GM18870 (cell line): Measurements from ENCODE around the gene VOPP1.
"Not testable (repeated sequence)": the region's sequence is repeated elsewhere in the genome, so short reads cannot be mapped to it uniquely, and the experiment has no call there.

Experiments
- ATAC-seq: cut with Tn5 transposase; IDR thresholded peaks from one replicate; pipeline ENCODE4 v1.9.1; 2021; ENCODE audit warnings: moderate library complexity; ENCODE audit not compliant: unreplicated experiment

Gene VOPP1, protein sequence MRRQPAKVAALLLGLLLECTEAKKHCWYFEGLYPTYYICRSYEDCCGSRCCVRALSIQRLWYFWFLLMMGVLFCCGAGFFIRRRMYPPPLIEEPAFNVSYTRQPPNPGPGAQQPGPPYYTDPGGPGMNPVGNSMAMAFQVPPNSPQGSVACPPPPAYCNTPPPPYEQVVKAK

DNA sequence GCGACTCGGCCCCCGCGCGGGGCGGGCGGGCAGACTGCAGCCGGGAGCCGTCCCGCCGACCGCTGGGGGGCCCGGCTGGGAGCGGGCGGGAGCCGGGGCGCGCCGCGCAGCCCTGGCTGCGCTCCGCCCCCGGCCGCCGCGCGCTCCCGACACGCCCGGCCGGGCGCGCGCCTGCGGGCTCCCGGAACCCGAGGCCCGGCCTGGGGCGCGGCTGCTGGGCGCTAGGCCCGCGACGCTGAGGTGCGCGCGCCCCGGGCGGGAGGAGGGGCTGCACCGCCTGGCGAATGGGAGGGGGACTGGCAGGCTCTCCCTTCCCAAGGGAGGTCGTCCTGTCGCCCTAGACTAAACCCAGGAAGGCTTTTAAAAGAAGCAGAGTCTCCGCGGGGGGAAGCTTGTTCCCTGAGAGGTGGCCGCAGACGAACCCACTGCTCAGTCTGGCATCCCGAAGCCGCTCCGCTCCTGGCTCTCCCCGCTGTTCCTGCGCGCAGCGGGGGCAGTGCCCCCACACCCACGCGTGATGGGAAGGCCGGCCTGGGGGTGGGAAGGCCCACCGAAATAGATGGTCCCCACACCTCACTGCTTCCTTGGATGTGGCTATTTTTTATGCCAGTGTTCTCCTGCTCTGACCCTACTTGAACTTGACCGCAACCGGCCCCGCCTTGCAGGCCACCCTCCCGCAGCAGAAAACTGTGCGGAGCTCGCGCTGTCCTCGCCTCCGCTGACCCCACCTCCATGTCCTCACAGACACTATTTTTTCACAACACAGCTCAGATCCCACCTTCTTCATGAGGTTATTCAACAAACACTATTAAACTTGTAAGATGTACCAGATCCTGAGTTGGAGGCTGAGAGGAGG, at the start of gene VOPP1:
VOPP1 (minus strand) TSS at position 125 of the 856 bp plus-strand sequence. CDS start 178 bp downstream, outside the sequence.
- ATAC-seq: no peak

DNA sequence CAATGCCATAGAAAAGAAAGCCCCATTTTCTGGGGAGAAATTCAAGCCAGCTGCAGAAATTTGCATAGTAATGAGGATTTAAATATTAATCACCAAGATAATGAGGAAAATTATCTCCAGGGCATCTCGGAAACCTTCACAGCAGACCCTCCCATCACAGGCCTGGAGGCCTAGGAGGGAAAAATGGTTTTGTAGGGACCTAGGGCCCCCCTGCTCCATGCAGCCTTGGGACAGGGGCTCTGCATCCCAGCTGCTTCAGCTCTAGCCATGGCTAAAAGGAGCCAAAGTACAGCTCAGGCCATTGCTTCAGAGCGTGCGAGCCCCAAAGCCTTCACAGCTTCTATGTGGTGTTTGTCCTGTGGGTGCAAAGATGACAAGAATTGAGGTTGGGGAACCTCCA, 46.6 kb upstream of the VOPP1 start:
- no peak for ATAC-seq

DNA sequence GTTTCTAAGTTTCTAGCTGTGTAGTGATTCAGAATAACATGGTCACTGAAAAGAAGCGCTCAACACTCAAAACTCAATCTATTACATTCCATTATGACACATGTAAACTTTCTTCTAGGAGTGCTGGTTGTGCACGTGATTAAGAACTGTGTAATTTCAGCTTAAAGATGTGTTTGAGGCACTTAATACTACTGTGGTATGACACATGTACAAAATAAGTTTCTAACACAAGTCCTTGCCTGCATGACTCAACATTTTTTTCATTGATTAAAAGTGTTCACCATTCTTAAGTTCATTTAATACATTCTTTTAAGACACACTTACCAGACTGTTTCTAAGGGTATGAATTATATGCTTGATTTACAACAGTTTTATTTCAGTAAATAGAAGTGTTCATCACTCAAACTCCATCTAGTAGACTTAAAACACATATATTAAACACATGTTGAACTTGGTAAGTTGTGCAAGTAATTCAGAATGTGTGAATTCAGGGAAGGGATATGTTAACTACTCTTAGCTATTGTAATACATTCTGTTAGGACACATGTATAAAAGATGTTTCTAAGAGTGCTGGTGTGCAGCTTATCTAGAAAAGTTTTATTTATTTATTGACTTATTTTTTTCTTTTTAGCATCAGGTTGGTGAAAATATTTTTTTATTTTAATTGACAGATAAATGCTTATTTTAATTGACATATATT, 42.2 kb upstream of the VOPP1 start:
- not testable (repeated sequence) for ATAC-seq

DNA sequence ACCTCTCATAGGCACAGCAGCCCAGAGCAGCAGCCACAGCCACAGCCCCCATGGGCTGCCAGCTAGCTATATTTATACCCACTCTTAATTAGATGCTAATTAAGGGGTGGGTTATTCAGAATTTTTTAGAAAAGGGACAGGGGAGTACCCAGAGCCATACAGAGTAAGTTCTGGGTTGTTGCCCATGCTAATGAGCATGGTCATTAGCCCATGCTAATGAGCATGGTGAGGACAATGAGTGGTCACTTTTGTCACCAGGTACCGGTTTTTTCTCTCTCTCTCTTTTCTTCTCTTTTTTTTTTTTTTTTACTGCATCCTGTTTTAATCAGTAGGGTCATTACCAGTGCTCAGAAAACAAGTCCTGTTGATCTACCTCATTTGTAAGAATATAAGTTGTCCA, 37.4 kb upstream of the VOPP1 start:
- ATAC-seq: not testable (repeated sequence)

DNA sequence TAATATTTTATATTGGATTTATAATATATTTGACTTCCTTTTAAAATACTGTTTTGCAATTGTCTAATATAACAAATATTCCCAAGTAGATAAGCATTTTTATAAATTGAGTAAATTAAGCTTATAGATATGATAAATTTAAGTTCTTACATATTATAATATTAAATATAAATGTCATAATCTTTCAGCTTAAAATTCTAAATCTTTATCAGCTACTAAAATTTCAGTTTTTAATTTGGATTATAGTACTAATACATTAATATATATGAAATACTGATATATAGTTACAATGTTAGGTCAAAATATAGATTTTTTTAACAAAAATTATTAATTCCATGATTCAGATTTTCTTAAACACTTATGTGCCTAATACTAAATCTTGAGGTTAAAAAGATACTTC, 33.4 kb upstream of the VOPP1 start:
- ATAC-seq: not testable (repeated sequence)

DNA sequence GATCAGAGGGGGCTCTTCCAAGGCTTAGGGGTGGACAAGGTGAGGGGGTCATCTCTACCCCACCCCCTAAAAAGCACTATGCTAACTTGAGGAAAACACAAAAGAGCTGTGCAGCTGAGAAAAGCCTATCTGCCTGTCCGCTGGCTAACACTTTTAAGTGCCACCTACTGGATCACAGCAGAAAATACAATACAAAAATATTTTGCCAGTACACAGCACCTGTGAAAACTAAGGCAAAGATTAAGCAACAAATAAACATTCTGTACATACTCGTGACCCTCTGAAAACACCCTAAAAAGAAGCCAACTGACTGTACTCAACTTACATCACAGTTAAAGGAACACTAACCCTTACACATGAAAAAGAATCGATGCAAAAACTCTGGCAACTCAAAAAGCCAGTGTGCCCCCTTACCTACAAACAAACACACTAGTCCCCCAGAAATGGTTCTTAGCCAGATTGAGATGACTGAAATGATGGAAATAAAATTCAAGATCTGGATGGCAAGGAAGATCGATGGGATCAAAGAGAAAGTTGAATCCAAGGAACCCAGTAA, 25.7 kb upstream of the VOPP1 start:
- peak; percentile 66 for ATAC-seq

DNA sequence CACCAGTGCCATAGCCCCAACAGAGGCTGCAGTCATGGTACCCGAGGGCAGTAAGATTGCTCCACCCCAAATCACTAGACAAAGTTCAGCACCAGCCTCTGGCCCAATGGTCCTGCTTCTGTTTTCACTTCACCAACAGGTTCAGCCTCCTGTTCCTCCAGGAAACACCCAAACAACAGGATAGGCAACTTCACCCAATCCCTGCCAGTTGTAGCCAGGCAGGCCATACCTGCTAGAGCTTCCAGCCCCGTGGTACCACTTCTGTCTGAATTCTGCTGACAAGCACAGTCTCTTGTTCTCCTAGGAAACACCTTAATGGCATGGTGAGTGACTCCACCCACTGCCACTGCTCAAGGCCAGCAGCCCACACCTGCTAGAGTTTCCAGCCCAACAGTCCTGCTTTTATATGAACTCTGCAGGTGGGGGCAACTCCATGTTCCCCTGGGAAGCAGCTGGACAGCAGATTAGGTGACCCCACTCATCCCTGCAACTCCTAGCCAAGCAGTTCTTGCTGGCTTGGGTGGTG, 25.0 kb upstream of the VOPP1 start:
- not testable (repeated sequence) for ATAC-seq

DNA sequence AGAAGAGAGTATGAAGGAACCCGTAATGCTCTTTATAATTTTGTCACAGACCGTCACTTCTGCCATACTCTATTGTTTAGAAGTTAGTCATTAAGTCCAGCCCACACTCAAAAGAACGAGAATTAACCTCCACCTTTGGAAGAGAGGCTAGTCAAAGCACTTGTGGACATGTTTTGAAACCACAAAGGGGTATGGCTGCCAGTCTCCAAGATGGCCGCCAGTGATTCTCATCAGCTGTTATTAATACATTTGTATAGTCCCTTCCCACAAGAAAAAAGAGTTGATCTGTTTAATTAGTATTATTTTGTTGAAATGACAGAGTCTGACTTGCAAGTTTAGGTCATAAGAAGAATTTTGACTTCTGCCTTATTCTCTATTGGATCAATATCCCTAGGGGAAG, 23.2 kb upstream of the VOPP1 start:
- no peak for ATAC-seq

DNA sequence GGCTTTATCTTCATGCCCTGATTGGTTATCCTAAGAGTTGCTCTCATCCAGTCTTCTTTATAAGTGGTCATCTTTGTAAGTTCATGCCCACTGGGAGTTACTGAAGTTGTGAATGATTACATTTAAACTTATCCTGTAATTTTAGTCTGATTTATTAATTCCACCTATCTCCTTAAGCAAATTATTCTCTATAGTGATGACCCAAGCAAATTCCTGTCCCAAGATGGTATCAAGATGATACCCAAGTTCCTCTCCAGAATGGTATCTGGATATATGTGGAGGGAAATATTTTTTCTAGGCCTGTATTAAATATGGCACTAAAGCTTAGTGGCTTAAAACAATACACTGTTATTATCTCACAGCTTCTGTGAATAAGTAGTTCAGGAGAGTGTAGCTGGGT, 22.6 kb upstream of the VOPP1 start:
- ATAC-seq: no peak

DNA sequence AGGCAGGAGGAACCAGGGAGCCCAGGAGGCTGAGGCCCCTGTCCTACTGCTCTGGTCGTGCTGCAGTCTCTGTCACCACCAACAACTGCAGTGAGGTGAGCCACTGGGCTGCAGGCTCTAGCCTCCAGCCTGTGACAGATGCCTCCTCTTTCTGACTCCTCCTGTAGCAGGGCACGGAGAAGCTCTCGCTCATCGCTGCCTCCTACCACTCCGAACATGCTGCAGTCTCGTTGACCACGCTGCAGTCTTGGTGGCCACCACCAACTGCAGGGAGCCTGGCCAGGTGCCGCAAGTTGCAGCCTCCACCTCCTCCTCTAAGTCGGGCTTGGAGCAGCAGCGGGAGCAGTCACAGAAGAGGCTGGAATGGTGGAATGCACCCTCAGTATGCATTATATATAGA, 22.1 kb upstream of the VOPP1 start:
- ATAC-seq: no peak

DNA sequence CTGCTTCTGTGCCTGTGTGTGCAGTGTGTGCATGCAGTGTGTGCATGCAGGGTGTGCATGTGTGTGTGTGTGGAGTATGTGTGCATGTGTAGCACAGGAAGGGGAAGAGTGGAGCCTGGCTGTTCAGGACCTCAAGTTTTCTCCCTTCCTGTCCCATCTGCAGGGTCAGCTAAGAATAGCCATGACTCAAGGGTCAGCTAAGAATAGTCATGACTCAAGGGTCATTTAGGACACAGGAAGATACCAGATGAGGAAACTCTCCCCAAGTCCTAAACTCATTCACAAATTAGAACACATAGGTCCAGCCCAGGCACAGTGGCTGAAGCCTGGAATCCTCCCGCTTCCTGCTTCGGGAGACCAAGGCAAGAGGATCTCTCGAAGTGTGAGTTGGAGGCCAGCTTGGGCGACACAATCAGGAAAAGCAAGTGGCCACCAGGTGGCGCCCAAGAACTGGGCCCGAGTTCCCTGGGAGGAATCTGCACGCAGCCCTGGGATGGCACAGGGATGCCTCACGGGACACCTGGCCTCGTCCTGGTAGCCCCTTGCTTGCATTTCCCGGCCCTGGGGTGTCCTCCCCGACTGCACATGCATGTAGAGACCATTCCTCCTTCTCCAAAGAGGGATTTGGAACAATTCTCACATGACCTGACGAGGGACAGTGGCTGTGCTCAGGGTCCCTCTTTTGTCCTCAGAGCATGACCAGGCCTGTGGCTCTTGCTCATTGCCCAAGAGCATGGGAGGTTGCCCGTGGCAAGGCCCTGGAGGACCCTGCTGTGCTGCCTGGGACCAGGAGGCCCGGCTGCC, 21.4 kb upstream of the VOPP1 start:
- ATAC-seq: no peak

DNA sequence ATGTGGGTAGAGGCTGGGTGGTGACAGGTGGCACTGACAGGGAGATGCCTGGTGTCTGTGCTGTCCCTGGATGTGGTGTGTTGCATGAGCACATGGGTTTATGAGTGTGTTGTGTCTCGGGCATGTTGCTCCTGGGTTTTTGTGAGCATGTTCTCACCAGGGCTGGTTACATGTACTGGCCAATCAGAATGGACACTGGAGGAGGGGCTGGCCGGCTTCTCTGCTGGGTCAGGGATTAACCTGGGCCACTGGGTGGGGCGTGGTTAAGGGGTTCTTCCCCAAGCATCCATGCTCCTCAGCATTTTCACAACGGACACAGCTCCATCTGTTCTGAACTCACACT, 20.8 kb upstream of the VOPP1 start:
- ATAC-seq: no peak

DNA sequence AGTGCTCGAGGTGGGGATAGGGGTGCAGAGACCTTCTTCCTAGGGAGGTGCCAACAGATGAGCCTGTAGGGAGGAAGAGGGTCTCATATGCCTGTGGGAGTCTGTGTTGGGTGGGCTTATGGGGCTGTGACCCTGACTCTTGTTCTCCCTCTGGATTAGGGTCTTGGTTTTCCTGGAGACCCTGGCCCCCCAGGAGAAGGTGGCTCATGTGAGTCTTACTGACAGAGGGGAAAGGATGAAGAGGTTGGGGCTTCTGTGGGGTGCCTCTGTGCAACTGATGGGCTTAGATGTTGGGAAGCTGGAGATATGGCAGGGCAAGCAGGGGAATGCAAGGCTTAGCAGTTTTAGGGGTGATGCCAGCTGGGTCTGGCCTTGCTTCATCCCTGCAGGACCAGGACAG, 20.2 kb upstream of the VOPP1 start:
- ATAC-seq: no peak

DNA sequence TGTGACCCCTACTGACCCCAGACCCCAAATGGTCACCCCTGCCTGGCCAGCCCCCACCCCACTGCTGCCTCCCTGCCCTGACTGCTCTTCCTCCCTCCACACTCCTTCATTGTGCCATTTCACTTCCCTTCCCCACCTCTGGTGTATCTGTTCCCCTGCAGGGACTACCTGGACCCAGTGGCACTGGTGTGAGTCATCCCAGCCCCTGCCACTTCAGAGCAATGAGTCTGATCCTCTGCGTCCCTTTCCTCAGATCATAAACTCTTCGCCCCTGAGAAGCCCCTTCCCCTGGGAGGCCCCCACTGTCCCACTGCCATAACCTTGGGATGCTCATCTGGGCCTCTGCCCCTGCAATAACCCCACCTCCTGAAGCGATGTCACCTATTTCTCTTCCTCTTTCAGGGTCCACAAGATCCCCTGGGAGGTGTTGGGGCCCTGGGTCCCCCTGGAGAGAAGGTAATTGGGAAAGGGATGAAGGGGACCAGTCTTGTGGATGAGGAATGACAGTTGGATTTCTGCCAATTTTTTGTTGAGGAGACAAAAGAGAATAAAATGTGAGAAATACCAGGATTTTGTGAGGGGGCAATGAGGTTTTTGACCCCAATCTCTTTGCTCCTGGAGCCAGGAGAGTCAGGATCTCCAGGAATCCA, 19.1 kb upstream of the VOPP1 start:
- peak; percentile 40 for ATAC-seq

DNA sequence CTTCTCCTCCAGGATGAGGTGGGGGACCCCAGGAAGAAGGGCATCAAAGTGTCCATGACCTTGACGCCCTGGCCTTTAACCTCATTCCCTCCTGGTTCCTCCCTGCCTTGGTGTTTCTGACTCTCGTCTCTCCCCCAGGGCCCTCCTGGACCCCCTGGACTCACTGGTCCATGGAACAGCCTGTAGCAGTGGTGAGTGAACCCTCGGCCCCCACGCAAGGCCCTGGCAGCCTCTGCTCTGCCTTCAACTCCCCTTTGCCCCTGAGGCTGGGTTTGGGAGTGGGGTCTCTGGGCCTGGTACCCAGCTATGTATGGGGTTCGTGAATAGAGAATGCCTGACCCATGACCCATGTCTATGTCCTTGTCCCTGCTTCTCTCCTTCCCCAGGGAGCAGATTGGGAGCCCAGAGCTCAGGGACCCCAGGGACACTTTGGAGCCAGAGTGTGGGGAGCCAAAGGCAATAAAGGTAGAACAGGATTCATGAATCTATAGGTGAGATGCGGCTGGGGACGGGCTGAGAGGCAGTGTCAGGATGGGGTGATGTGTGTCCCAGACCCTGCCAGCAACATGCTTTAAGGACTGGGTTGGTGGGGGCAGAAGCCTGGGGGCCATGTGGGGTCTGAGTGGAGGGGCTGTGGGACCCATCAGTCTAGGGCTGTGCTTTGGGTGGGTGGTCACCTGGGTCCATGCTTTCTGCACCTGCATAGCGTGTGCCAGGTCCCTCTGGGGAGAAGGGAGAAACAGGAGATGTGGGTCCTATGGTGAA, 18.4 kb upstream of the VOPP1 start:
- no peak for ATAC-seq

DNA sequence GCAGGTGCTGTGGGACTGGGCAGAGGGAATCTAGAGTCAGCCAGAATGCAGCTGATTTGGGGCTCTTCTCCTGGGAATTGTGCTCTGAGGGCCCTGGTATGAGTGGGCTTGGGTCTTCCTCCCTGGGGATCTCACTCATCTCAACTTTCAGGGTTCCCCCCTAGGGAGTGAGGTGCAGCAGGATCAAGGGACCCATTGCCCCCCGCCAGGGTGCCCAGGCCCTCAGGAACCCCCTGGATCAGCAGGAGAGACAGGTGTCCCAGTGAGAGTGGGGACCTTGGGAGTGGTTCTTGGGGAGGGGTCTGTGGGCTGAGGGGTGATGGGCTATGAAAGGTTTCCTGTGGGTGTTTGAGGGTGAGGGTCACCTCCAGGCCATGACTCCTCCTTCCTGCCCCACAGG, 17.6 kb upstream of the VOPP1 start:
- ATAC-seq: no peak

DNA sequence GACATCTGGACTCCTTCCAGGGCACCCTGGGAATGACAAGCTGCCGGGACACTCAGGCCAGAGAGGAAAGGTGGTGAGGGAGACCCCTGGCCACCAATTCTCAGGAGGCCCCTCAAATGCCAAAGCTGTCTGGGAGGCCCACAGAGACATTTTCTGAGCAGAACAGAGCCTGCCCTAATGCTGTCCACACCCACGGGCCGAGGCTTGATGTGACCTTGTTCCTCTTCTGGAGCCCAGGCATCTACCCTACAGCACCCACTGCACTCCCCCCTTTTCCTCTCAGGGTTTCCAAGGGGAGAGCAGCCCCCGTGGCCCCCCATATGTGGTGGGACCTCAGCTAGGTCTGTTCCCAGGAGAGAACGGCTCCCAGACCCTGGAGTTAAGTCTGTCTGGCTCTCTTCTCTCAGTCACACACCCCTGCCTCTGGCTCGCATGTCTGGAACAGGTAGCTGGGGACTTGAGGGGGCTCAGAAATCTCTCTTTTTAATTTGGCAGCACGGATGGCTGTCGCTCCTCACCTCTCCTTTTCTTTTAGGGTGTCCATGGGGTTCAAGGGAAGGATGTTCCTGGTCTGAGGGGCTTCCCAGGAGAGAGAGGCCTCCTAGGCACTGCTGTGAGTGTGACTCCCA, 16.8 kb upstream of the VOPP1 start:
- no peak for ATAC-seq

DNA sequence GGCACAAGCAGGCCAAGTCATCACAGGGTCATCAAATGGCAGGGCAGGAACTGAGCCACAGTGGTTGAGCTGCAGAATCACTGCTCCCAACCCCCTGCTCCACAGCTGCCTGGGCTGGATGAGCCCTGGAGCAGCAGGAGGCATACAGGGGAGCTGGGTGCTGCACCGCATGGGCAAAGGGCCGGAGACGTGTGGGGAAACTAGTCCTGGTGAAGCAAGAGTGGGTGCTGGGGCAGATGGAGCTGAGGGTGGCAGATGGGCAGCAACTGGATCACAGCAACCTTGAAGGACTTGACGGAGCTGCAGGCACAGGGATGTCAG, 16.0 kb upstream of the VOPP1 start:
- ATAC-seq: no peak

DNA sequence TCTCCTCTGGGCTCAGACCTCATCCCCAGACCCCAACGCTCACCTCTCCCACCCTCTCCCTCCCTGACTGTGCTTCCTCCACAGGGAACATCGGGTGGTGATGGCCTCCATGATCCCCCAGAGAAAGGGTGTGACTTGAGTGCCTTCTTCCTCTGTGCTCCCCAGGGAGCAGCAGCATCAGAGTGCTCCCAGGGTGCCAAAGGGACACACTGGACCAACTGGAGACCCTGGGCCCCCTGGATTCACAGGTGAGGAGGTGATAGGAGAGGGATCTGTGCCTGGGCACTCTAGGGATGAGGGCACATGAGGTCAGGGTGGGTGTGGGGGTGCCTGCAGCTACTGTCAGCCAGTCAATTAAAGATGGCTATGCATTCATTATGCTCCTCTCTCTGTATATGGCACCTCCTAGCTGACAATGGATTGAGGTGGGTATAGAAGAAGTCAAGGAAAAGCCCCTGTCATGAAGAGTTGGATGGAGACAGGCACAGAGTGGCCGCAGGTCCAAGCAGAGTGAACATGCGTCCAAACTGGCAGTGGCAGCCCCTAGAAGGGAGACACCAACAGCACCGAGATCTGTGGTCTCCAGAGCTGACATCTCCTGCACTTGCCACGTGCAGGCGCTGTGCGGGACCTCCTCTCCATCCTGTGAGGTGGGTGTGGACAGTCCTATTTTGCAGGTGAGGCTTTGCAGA, 15.5 kb upstream of the VOPP1 start:
- ATAC-seq: no peak
